ENCODE data around the gene BSCL2.

Gene BSCL2

GRCh38 chr11:62644220-62644619 lies 63.0 kb downstream of the BSCL2 start:
- no peak for DNase-seq
- TF ChIP-seq CTCF (IDR thresholded peaks at IDR 0.05): no peak
- Histone ChIP-seq H3K27me3 (no peaks in the 10 kb centered on the region), H3K4me1 (peaks cover 0 to 35% (median 25%) of the 10 kb centered on the region in 4 donors), H3K4me3 (no peak overlapping the region), H3K27ac (no peak overlapping the region), H3K9me3 (no peaks in the 10 kb centered on the region), H3K36me3 (peaks cover 33 to 49% (median 33%) of the 10 kb centered on the region in 3 donors)
- intact Hi-C loops (cut with DNase I; ENCODE audit: low total_unique reads): no loop called here

All from tibial artery (tissue), 4 donors.